Nucleus accumbens (tissue), 56 donors: ENCODE measurements around the gene C2CD2.
A peak's percentile ranks its signal among the peaks of the same experiment; 100 is the strongest.

ENCODE experiments used
- DNase-seq, 56 donors: peaks; one replicate each; lab custom pipeline; 2025; lab: John Stamatoyannopoulos, UW

C2CD2 gene

GRCh38 chr21:41939391-41939790, 14.4 kb downstream of the C2CD2 start:
- no peak for DNase-seq

GRCh38 chr21:41933313-41934079, 20.3 kb downstream of the C2CD2 start:
- DNase-seq, result no peak

GRCh38 chr21:41932576-41933312, 21.1 kb downstream of the C2CD2 start:
- DNase-seq, result no peak

GRCh38 chr21:41932191-41932575, 21.6 kb downstream of the C2CD2 start:
- no peak for DNase-seq

DNA sequence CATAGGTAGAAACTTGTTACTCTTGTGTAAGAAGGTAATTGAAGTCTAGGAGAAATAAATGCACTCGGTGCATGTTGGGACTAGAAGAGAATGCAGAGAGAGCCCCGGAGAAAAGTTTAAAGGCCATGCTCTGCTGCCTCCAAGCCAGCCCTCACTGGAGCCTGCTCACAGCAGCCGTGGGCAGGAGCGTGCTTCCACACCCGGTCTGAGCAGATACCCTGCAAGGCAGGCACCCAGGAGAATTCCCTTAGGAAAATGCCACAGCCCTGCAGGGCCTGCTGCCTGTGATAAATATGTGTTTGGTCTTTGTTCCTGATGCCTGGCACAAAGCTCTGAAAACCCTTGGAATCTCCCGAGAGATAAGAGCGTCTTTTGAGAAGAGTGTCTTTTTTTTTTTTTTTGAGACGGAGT, 22.8 kb downstream of the C2CD2 start:
- DNase-seq, result no peak

- no peak for DNase-seq
Observed at GRCh38 chr21:41929248-41929647, 24.6 kb downstream of the C2CD2 start.

- no peak for DNase-seq
Observed at GRCh38 chr21:41928621-41929220, 25.1 kb downstream of the C2CD2 start.

DNA sequence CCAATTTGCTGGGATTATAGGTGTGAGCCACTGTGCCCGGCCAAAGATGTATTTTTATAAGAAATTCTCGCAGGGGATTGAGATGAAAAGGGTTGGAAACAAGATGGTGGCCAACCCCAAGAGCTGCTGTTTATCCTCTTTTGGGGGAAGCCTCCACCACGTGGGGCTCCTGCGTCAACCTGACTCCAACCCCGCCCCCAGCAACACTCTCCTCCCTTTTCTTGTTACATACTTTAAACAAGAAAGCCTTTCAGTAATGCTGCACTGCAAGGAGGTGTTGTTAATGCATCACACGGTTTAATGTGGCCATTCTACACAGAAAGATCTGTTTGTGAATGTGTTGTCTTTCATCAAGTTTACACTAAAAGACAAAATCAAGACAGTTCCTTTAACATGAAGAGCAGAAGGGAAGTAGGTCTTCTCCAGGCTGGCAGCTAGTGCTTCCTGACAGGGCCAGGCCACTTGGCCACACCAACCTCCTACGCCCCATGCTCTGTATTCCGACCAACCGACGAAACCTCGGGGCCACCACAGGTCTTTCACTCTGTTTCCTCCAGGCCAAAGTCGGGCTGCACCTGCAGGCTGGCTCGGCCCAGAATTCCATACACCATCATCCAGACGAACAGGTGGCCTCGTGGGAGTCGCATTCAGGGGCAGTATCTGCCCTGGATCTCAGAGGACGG, 25.9 kb downstream of the C2CD2 start:
- DNase-seq, result peak in 1 of 56 donors; percentile 16

DNA sequence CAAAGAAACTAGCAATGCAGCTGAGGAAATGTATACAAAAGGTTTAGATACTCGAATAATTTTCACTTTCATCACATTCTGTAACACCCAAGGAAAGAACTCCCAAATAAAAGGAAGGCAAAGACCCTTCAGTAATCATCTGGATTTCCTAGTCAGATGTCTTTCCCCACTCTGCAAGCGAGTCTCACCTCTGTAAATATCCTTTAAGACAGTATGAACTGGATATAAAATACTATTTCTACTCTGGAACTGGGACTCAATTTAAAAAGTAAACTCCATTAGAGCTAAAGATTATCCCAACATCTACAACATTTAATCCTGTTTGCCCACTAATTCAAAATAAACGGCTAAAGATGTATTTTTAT, 27.0 kb downstream of the C2CD2 start:
- no peak for DNase-seq

- peak in 1 of 56 donors; percentile 39 for DNase-seq
Observed at GRCh38 chr21:41926117-41926806, 27.6 kb downstream of the C2CD2 start.

GRCh38 chr21:41925767-41926116, 28.1 kb downstream of the C2CD2 start:
- DNase-seq, result no peak

GRCh38 chr21:41924368-41924754, 29.5 kb downstream of the C2CD2 start:
- DNase-seq, result no peak

GRCh38 chr21:41923631-41924367, 30.0 kb downstream of the C2CD2 start:
- no peak for DNase-seq

- DNase-seq, result no peak
Observed at GRCh38 chr21:41923186-41923585, 30.6 kb downstream of the C2CD2 start.

DNA sequence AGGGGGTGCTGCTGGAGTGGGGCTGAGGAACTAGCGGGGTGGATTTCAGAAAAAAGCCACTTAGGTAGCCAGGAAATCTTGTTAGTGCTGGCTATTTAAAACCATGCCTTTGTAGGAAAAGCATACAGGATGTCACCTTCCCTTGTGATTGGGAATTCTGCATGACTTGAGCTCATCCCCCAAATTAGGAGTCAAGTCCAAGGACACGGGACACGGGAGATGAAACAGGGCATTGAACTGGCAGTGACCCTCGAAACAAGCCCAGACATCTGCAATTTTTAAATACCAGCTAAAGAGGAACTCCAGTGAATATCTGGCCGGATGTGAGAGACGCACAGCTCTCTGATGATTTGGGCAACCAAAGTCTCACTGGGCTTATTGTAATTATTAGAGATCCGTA, 32.8 kb downstream of the C2CD2 start:
- DNase-seq, result no peak

DNA sequence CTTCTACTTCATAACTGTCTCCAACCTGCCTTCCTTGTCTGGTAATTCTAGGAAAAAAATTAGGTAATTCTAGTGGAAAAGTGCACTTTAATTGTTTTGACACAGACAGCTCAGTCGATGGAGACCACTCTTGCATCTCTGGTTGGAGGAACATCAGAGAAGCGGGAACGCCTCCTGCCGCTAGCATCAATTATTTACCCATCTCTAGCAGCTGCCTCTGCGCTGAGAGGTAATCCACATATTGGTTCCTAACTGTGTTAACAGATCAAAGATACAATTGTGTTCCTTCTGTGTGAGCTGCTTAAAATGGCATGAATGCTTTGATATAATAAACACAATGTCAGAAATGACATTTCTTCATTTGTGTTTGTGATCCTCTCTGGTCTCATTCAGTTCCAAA, 33.3 kb downstream of the C2CD2 start:
- DNase-seq, result no peak

DNA sequence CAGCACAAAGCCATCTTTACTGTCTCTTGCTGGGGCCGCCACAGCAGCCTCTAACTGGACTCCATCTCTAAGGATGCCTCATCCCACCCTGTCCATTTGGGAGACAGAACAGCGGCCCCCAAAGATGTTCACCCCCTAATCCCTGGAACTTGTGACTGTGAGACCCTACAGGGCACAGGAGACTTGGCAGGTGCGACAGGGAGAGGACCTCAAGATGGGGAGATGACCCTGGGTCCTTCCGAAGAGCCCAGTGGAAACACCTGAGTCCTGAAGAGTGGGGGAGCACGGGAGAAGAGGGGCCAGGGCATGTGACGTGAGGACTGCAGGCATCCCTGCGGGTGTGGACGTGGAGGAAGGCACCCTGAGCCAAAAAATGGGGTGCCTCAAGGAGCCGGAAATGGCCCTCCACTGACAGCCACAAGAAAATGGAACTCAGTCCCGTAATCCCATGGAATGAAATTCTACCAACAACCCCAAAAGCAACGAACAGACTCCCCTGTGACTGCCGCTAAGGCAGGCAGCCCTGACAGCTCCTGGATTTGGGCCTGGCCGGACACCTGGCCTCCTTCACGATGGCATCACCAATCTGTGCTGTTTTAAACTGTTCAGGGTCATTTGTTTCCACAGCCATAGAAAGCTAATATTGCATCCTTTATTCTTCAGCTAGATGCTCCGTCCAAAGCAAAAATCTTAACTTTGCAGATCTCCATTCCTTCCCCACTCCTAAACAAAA, 34.0 kb downstream of the C2CD2 start:
- no peak for DNase-seq

GRCh38 chr21:41918561-41919358, 35.1 kb downstream of the C2CD2 start:
- no peak for DNase-seq
